Measurements from ENCODE around the gene CD300C.

Gene CD300C

DNA sequence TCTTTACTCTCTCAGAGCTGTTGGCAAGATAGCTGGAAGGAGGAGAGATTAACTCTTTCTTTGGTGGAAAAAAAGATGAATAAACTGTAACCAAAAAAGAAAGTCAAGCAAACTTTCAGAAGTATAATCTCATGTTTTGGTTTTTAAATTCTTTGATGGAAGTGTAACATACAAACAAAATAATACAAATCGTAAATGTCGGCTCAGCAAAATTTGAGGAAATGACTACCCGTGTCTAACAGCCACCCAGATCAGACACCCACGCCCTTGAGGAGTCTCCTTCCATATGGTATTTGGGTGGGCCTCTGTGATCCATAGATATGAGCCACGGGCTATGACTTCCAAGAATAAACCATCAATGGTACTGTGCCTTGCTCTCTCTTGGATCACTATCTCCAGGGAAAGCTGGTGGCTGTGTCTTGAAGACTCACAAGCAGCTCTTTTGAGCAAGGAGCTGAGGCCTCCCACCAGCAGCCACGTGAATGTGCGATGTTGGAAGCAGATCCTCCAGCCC is 9.6 kb upstream of the CD300C start:
- in situ Hi-C loops (cut with HindIII; ENCODE audit: low pct_ligation_motif_present, low sequenced_read_pairs), result no loop called here
- DNase-seq, result no peak
- no peak overlapping the region for H3K4me3 ChIP-seq (ENCODE audit: low read depth, low read length)
- no peaks in the 10 kb centered on the region for H3K36me3 ChIP-seq (replicated peaks)
- no peaks in the 10 kb centered on the region for H3K27me3 ChIP-seq (replicated peaks)
- H3K27ac ChIP-seq, result no peak overlapping the region
- TF ChIP-seq, protein P1, sequence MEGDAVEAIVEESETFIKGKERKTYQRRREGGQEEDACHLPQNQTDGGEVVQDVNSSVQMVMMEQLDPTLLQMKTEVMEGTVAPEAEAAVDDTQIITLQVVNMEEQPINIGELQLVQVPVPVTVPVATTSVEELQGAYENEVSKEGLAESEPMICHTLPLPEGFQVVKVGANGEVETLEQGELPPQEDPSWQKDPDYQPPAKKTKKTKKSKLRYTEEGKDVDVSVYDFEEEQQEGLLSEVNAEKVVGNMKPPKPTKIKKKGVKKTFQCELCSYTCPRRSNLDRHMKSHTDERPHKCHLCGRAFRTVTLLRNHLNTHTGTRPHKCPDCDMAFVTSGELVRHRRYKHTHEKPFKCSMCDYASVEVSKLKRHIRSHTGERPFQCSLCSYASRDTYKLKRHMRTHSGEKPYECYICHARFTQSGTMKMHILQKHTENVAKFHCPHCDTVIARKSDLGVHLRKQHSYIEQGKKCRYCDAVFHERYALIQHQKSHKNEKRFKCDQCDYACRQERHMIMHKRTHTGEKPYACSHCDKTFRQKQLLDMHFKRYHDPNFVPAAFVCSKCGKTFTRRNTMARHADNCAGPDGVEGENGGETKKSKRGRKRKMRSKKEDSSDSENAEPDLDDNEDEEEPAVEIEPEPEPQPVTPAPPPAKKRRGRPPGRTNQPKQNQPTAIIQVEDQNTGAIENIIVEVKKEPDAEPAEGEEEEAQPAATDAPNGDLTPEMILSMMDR (IDR thresholded peaks at IDR 0.05; ENCODE audit: low read depth, low read length, missing control alignments), result no peak

DNA sequence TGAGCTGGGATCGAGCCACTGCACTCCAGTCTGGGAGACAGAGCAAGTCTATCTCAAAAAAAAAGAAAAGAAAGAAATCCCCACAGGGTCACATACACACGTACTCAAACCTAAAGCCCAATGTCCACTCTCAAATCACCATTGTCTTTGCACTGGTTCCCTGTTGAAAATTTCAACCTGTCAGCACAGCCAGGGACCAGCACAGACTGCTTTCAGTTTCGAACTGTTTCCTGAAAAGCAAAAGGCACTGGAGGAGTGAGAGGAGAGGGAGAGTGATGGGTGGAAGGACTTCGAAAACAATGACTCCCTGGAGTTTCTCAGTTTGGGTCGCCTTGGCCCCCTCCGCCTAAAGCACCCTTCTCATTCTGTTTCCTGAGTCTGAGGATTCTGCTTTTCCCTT is 9.0 kb upstream of the CD300C start:
- Histone ChIP-seq H3K4me3 (ENCODE audit: low read depth, low read length) (no peak overlapping the region), H3K27me3 (replicated peaks) (no peaks in the 10 kb centered on the region), H3K36me3 (replicated peaks) (no peaks in the 10 kb centered on the region), H3K27ac (no peak overlapping the region)
- in situ Hi-C loops (cut with HindIII; ENCODE audit: low pct_ligation_motif_present, low sequenced_read_pairs), result no loop called here
- no peak for DNase-seq
- TF ChIP-seq, protein P1 (IDR thresholded peaks at IDR 0.05; ENCODE audit: low read depth, low read length, missing control alignments), result no peak

DNA sequence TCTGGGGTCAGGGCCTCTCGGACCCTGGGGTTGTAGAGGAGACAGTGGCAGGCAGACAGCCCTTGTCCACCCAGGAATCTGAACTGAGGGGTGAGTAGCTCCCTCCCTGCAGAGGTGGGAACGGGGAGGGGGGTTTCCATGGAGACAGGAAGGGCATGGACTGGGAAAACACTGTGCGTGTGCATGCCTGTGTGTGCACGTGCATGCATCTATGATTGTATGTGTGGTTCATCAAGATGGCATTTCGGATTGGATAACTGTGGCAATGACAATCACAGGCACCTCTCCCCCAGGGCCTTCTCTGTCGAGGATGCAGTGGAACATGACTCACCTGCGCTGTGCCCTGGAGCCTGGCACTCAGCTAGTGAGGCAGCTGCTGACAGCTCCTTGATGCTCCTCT is 6.1 kb upstream of the CD300C start:
- no peak for DNase-seq
- Histone ChIP-seq H3K27ac (no peak overlapping the region), H3K4me3 (ENCODE audit: low read depth, low read length) (no peak overlapping the region), H3K36me3 (replicated peaks) (no peaks in the 10 kb centered on the region), H3K27me3 (replicated peaks) (no peaks in the 10 kb centered on the region)
- TF ChIP-seq, protein P1 (IDR thresholded peaks at IDR 0.05; ENCODE audit: low read depth, low read length, missing control alignments), result no peak
- in situ Hi-C loops (cut with HindIII; ENCODE audit: low pct_ligation_motif_present, low sequenced_read_pairs), result no loop called here

DNA sequence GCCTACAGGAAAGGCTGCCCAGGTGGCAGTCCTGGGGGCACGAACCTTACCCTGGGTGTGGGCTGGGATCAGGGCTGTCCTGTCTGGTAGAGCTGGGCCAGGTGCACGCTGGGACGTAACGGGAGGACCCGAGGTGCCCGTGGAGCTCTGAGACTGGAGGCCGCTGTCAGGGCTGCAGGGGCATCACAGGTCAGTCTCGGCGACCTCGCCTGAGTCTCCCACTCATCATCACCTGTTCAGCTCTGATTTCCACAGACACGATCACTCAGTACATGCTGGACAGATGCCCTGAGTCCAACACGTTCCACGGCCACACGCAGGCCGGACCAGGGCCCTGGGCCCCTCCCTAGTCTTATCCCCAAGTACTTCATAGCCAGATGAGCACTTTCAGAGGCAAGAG is 4.7 kb upstream of the CD300C start:
- TF ChIP-seq, protein P1 (IDR thresholded peaks at IDR 0.05; ENCODE audit: low read depth, low read length, missing control alignments), result no peak
- Histone ChIP-seq H3K27ac (no peak overlapping the region), H3K27me3 (replicated peaks) (no peaks in the 10 kb centered on the region), H3K36me3 (replicated peaks) (no peaks in the 10 kb centered on the region), H3K4me3 (ENCODE audit: low read depth, low read length) (no peak overlapping the region)
- in situ Hi-C loops (cut with HindIII; ENCODE audit: low pct_ligation_motif_present, low sequenced_read_pairs), result no loop called here
- no peak for DNase-seq

DNA sequence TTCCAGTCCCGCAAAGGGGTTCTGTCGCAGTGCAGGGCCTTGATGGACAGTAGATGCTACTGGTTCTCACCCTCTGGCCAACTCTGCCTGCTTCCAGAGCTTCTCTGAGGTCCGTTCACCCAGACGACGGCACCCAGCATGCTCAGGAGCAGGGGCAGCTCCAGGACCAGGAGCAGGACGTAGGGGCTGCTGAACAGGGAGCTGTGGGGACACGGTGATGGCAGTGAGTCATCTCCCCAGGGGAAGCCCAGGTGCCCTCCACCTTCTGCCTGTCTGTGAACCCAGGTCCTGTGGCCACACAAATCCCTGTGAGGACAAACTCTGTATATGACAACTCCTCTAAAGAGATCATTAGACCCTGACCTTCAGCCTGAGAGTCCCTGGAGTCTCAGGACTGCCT is 3.4 kb upstream of the CD300C start:
- in situ Hi-C loops (cut with HindIII; ENCODE audit: low pct_ligation_motif_present, low sequenced_read_pairs), result no loop called here
- no peaks in the 10 kb centered on the region for H3K27me3 ChIP-seq (replicated peaks)
- no peaks in the 10 kb centered on the region for H3K36me3 ChIP-seq (replicated peaks)
- H3K27ac ChIP-seq, result no peak overlapping the region
- no peak for DNase-seq
- H3K4me3 ChIP-seq (ENCODE audit: low read depth, low read length), result no peak overlapping the region
- TF ChIP-seq, protein P1 (IDR thresholded peaks at IDR 0.05; ENCODE audit: low read depth, low read length, missing control alignments), result no peak

DNA sequence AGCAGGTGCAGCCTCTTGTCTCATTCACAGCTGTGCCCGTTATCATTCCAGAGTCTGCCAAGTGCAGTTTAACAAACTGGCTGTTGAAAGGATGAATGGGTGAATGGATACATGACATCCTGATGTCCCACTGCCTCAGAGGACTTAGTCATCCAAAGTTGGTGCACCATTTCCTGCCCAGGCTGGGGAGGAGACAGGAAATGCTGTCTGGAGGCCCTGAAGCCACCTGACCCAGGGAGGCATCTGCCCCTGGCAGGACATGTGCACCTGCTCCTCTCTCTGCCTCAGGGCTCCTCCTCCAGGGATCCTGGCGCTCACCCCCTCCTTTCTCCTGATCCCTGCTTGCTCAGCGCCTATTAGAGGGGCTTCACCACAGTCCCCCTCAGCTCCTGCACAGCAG is 1.8 kb upstream of the CD300C start:
- no peaks in the 10 kb centered on the region for H3K27me3 ChIP-seq (replicated peaks)
- in situ Hi-C loops (cut with HindIII; ENCODE audit: low pct_ligation_motif_present, low sequenced_read_pairs), result no loop called here

More for the DNA sequence above, 1.8 kb upstream of the CD300C start:
- Histone ChIP-seq H3K4me3 (ENCODE audit: low read depth, low read length) (no peak overlapping the region), H3K27ac (no peak overlapping the region), H3K36me3 (replicated peaks) (no peaks in the 10 kb centered on the region)
- TF ChIP-seq, protein P1 (IDR thresholded peaks at IDR 0.05; ENCODE audit: low read depth, low read length, missing control alignments), result no peak
- no peak for DNase-seq
